Left kidney (tissue), 2 donors: ENCODE data around the gene ADAMTS7. TPM values are rescaled to one million over a fixed set of nuclear protein-coding genes. Genes with fewer than 3 reads are reported as not detected.
"Not testable (repeated sequence)": the region's sequence is repeated elsewhere in the genome, so short reads cannot be mapped to it uniquely, and the experiment has no call there.

Source experiments
- DNase-seq: peaks from one replicate; pipeline ENCODE4 v3.0.0-alpha.2; 2013
- polyA plus RNA-seq: library from polyadenylated mRNA; unstranded; fragments of 120-200 nt; gene quantifications from one replicate; pipeline ENCODE4 v1.2.1, GENCODE V29; 2013; ENCODE audit not compliant: insufficient read length

Gene ADAMTS7
- polyA plus RNA-seq, 1 donor = 21.4 TPM

- DNase-seq = not testable (repeated sequence)
Measured at GRCh38 chr15:78782402-78782801, 28.9 kb downstream of the ADAMTS7 start.

- DNase-seq = not testable (repeated sequence)
Measured at GRCh38 chr15:78781381-78781780, 29.9 kb downstream of the ADAMTS7 start.

DNA sequence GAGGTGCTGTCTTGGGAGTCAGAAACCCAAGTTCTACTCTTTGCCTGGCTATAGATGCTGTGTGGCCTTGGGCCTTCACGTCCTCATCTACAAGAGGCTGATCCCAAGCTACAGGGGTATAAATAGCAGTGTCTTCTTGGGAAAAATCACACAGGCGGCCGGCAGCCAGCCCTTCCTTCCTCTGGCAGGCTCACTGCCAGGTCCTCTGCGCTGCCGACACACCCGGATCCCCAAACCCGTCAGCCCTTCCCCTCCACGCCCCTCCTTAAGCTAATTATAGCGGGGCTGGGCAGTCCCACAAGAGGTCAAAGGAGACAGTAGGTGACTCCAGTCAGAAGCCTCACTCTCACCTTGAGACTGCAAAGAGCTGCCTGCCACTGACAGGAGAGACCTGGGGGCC lies 31.3 kb downstream of the ADAMTS7 start:
- not testable (repeated sequence) for DNase-seq

- DNase-seq = not testable (repeated sequence)
Measured at GRCh38 chr15:78779176-78779785, 32.0 kb downstream of the ADAMTS7 start.

DNA sequence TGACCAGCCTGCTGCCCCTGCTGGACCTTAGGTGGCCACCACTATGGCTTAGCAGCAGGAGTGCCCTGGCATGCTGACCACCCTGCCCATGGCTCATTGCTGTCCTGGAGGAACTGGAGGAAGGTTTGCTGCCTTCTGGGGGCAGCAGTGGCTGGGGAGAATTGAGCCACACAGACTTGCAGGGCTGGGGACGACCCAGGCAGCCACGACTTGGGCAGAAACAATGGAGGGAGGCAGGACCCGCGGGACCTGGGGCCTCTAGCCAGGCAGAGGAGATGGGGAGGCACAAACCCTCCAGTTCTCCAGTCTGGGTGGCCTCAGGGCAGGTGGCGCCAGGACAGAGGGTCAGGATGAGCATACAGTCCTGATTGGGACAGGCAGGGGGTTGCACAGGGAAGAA lies 32.8 kb downstream of the ADAMTS7 start:
- DNase-seq = no peak

GRCh38 chr15:78777953-78778345 lies 33.3 kb downstream of the ADAMTS7 start:
- not testable (repeated sequence) for DNase-seq

GRCh38 chr15:78777290-78777952 lies 33.8 kb downstream of the ADAMTS7 start:
- not testable (repeated sequence) for DNase-seq

DNA sequence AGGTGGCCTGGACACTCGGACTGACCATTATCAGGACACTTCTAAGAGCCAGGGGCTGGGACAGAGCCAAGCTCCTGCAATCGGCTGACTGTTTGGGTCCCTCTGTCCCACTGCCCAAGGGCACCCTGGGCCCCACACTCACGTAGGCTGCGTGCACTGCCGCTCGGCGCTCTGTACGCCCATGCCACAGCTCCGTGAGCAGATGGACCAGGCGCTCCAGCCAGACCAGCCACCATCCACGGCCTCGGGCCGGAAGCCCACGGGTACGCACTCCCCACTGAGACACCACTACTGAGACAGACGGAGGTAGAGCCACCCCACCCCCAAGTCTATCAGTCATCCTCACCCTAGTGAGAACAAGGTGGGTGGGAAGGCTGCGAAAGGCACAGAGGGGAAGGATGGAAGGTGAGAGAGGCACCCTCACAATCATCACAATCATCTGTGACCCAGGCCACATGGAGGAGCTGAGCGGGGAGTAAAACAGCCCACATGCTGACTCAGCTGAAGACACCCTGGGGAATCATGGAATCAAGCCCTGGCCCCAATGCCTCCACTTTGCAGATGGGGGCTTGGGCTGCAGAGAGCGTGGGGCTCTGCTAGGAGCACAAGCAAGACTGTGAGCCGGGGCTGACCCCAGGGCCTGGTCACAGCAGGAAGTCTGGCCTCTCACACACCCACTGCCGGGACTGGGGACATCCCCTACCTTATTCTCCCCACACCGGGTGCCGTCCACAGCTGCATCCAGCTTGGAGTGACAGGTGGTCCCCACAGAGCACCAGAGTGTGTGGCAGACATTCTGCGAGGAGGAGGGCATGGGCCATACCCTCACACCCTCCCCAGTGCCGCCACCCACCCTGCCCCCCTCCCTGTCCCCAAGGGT lies 35.0 kb downstream of the ADAMTS7 start:
- not testable (repeated sequence) for DNase-seq

- no peak for DNase-seq
Measured at GRCh38 chr15:78775472-78775871, 35.8 kb downstream of the ADAMTS7 start.

DNA sequence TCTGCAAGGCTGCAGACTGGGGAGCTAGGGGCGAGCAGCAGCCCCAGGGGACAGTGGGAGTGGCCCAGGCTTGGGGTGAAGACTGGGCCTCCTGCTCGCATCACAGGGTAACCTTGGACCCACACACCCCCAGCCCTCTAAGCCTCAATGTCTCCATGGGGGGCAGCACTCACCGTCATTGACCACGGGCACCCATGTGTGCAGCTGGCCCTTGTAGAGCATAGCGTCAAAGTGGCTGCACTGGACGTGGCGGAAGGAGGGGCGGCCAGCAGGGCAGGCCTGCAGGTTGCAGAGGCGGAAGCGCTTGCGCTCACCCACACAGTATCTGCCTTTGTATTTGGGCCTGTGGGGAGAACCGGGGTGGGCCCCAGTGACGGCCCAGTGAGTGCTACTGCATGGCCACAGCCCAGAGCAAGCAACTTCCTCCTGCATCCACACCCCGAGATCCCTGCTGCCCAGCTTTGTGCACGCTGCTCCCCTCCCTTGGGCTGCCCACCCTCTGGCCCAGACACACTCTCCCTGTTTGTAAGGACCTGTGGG lies 36.7 kb downstream of the ADAMTS7 start:
- not testable (repeated sequence) for DNase-seq

DNA sequence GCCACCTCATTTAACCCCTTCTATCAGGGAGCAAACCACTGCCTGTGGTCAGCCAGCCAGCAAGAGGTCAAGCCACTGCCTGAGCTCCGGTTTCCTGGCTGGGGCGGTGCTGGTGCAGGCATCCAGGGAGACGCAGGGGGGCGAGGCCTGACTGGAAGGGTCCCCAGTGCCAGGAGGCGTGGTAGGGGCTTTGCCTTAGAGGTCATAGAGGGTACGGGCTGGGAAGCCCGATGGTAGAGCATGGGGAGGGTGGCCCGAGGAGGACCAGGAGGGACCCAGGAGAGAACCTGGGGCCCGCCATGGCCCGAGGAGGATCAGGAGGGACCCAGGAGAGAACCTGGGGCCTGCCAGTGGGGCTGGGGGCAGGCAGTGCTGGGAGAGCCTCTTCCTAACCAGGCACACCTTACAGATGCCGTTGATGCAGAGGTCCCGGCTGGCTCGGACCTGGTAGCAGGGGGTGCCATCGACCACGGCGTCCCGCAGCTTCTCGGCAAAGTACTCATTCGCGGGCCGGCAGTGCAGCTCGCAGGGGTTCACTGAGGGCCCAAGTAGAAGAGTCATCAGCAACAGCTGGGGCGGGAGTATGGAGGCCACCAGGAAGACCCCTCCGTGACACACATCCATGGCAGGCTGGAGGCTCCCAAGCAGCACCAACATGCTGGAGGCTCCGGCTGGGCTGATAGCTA lies 37.4 kb downstream of the ADAMTS7 start:
- not testable (repeated sequence) for DNase-seq

DNA sequence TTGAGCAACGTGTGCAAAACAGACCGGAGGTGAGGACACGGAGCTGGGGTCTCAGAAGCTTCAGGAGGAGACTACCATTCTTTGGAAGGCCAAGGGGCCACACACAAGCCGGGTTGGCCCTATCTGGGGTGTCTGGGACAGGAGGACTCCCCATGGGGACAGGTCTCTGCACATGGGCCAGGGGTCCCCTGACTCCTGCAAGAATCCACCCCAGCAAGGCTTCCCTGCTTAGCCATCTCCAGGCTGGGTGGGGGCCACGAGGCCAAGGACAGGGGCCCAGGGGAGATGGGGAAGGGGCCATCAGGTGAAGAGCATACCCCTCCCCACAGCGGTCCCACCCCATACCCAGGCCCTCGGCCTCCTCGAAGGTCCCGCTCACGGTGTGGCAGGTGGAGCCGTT lies 38.5 kb downstream of the ADAMTS7 start:
- DNase-seq = no peak

DNA sequence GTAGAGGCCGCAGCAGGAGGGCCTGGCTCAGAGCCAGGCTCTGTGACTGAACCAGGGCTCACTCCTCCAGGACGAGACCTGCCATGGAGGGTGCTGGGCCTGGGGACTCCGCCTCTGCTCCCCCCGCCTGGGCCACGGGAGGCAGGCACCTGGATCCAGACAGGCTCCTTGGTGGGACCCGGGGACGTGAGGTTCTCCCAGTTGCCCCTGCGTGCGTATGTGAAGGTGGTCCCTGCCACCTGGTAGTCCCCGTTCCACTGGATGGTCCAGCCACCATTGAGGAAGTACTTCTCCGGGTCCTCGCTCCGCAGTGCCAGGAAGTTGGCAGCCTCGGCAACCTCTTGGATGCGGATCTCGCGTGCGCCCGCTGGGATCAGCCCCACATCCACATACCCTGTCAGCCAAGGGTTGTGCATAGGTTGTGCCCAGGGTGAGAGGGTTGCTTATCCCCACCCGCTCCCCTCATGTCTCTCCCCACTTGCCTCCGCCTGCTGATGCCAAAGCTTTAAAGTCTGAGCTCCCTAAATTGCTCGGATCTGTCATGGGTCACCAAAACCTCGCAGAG lies 39.7 kb downstream of the ADAMTS7 start:
- not testable (repeated sequence) for DNase-seq

GRCh38 chr15:78771020-78771419 lies 40.2 kb downstream of the ADAMTS7 start:
- DNase-seq = not testable (repeated sequence)

- DNase-seq = not testable (repeated sequence)
Measured at GRCh38 chr15:78769473-78770225, 41.6 kb downstream of the ADAMTS7 start.

DNA sequence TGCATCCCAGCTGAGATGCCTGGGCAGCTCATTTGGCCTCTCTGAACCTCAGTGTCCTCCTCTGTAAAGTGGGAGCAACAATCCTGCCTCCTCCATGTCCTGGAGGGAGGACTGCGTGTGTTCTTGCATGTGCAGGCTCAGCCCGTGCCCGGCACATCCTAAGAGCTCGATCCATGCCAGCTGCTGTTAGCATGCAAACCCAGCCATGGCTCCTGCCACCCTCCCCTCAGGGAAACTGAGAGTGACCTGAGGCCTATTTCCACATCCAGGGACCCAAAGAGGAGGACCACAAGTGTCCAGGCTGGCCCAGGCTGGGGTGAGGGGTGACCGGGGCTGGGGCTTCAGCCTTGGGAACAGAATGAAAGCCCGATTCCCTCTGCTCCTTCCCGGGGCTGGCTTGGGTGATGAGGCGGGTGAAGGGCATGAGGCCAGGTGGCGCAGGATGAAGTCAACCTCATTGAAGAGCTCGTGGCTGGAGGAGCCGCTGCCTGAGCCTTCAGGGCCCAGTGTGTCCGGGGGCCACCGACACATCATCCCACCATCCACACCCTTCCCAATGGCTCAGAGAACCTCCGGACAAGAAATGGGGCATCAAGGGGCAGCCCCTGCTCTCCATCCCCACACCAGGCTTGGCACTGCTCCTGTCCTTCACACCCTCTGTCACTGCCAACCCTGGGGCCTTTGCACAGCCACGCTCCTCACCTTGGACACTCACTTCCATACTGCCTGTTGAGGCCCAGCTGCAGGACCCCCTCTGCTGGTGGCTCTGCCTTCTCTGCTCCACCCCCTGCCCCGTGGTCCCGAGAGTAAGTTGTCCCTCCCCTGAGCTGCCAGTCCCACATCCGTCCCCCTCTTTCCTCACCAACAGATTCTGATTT lies 42.5 kb downstream of the ADAMTS7 start:
- DNase-seq = no peak

DNA sequence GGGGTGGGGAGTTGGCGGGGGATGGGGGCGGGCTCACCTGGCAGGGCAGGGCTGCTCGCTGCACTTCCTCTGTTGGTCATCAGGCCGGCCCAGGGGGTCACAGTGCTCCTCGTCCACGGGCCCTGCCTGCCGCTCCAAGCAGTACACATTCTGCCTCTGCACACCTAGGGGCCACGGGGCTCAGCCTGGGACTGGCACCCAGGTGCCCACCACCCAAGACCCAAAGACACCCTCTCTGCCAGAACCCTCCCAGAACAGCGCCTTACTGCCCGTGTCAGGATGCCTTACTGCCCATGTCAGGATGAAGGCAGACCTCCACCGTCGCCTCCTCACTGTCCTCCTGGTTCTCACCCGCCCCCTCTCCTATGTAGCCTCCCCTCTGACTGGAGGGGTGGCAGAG lies 43.2 kb downstream of the ADAMTS7 start:
- DNase-seq = no peak

GRCh38 chr15:78767331-78767951 lies 43.8 kb downstream of the ADAMTS7 start:
- no peak for DNase-seq

DNA sequence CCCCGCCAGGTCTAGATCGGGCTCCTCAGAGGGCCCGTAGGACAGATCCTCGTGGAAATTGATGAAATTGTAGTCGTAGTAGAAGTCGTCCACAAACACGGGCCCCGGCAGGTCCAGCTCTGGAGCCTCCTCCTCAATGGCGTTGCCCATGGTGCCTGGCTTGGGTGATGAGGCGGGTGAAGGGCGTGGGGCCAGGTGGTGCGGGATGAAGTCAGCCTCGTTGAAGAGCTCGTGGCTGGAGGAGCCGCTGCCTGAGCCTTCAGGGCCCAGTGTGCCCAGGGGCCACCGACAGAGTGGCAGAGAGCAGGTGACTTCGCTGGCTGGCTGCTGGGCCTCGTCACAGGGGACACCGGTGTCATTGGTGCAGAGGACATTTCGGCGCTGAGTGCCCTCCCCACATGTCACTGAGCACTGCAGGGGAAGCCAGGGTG lies 44.6 kb downstream of the ADAMTS7 start:
- DNase-seq = not testable (repeated sequence)
